Stomach (tissue), 4 donors: Measurements from ENCODE around the gene MAEA.

Experiments
- EP300 ChIP-seq: sonication (generic); formaldehyde crosslinking; IDR thresholded peaks from one replicate; pipeline ENCODE4 v1.6.1; 2017; ENCODE audit warnings: antibody characterized with exemption
- POLR2AphosphoS5 ChIP-seq, 3 donors: sonication (generic); formaldehyde crosslinking; IDR thresholded peaks; one replicate each; pipeline ENCODE4 v1.6.1; 2016; ENCODE audit warnings: antibody characterized with exemption in 3 of 3
- TF ChIP-seq, protein P1 (sequence below), 7 experiments: fragments of 450-650 bp in 4 of 7; fragments of 200-600 bp in 3 of 7; sonication (generic) in 3 of 7; IDR thresholded peaks; one replicate each; pipeline ENCODE4 v1.5.1; 2016 to 2019; ENCODE audit warnings: antibody characterized with exemption in 7 of 7, control low read depth in 2 of 7, mild to moderate bottlenecking in 1 of 7

DNA sequence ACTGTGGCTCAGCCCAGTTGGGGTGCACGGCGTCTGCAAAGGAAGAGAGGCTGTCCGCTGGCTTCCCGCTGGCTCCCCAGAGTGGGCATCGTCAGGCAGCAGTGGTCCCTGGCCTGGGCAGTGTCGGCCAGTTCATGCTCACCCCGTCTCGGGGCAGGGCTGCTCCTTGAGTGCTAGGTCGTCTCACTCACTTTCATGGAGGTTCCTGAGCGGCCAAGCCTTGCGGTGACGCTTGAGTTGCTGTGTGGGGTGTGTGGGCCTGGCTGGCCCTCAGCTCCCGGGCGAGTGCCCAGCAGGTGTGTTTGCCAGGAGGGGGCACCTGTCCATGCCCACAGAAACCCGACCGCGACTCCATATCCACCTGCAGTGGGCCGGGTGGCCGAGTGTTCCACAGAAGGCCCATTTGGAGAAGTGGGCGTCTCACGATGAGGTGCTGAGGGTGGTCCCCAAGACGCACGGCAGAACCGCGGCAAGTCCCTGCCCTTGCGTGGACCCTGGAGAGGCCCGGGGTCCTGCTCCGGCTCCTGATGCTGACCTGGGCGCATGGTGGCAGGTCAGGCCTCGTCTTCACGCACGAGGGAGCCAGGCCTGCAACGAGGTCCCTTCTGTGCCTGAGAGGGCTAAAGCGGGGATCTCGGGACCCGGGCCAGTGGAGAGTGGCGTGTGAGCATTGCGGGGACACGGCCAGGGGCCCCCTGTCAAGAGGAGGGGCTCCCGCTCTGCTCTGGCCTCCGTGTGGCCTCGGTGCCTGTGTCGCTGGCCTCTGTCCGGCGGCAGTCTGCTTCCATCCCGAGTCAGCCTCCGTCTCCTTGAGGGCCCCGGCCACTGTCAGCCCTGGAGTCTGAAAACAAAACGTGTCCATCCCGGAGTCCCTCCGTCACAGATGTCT is 38.8 kb downstream of the MAEA start:
- TF ChIP-seq, protein P1, sequence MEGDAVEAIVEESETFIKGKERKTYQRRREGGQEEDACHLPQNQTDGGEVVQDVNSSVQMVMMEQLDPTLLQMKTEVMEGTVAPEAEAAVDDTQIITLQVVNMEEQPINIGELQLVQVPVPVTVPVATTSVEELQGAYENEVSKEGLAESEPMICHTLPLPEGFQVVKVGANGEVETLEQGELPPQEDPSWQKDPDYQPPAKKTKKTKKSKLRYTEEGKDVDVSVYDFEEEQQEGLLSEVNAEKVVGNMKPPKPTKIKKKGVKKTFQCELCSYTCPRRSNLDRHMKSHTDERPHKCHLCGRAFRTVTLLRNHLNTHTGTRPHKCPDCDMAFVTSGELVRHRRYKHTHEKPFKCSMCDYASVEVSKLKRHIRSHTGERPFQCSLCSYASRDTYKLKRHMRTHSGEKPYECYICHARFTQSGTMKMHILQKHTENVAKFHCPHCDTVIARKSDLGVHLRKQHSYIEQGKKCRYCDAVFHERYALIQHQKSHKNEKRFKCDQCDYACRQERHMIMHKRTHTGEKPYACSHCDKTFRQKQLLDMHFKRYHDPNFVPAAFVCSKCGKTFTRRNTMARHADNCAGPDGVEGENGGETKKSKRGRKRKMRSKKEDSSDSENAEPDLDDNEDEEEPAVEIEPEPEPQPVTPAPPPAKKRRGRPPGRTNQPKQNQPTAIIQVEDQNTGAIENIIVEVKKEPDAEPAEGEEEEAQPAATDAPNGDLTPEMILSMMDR (IDR thresholded peaks at IDR 0.05), result no peak
- TF ChIP-seq POLR2AphosphoS5 (IDR thresholded peaks at IDR 0.05) (no peak), EP300 (no peak)
